K562 (cell line): ENCODE results near the gene AREL1.

ENCODE experiments used
- CREM ChIP-seq: IDR thresholded peaks from 2 replicates; pipeline ENCODE4 v1.6.1; 2014; ENCODE audit warnings: antibody characterized with exemption, low read depth
- CTBP1 ChIP-seq: fragments of 450-650 bp; IDR thresholded peaks from 2 replicates; pipeline ENCODE4 v1.6.1; 2016; ENCODE audit warnings: borderline replicate concordance
- LEF1 ChIP-seq: fragments of 450-650 bp; IDR thresholded peaks from 2 replicates; pipeline ENCODE4 v1.6.1; 2016; ENCODE audit warnings: mild to moderate bottlenecking
- MYBL2 ChIP-seq, 2 experiments: fragments of 450-650 bp in 1 of 2; sonication (generic) in 1 of 2; formaldehyde crosslinking in 1 of 2; IDR thresholded peaks; 2 replicates each; pipeline versions ENCODE4 v1.6.1 to v1.8.1; 2017 to 2022; ENCODE audit warnings: borderline replicate concordance in 1 of 2, inconsistent platforms in 1 of 2, low read depth in 1 of 2, mild to moderate bottlenecking in 1 of 2, missing genetic modification reagents in 1 of 2, moderate library complexity in 1 of 2
- PHB2 ChIP-seq: fragments of 450-650 bp; IDR thresholded peaks from 2 replicates; pipeline ENCODE4 v1.6.1; 2017; ENCODE audit warnings: low read depth
- POLR2AphosphoS5 ChIP-seq: IDR thresholded peaks from 2 replicates; pipeline ENCODE4 v1.6.1; 2011; ENCODE audit warnings: mild to moderate bottlenecking, low read depth, low read length, moderate library complexity; ENCODE audit not compliant: control insufficient read depth, insufficient read depth
- SMAD1 ChIP-seq: fragments of 150-350 bp; IDR thresholded peaks from 2 replicates; pipeline ENCODE4 v1.6.1; 2014; ENCODE audit warnings: low read length, low read depth; ENCODE audit not compliant: partially characterized antibody
- SPI1 ChIP-seq: IDR thresholded peaks from 2 replicates; pipeline ENCODE4 v1.6.1; 2011; ENCODE audit warnings: low read depth, low read length, control low read depth, borderline replicate concordance
- ZKSCAN3 ChIP-seq: fragments of 250-450 bp; sonication (Bioruptor Pico); IDR thresholded peaks from 2 replicates; pipeline ENCODE4 v1.4.0; 2020
- TF ChIP-seq, protein P1 (sequence below), 3 experiments: IDR thresholded peaks in 2 of 3; conservative IDR thresholded peaks in 1 of 3; 2 replicates each; pipeline ENCODE4 v1.5.1; 2011 to 2012; ENCODE audit warnings: low read length in 3 of 3, mild to moderate bottlenecking in 3 of 3, control low read depth in 2 of 3, improper control_type of control experiment in 1 of 3, inconsistent platforms in 1 of 3, low read depth in 1 of 3, mixed read lengths in 1 of 3, moderate library complexity in 1 of 3; ENCODE audit not compliant: insufficient read depth in 2 of 3
- TF ChIP-seq, protein P2 (sequence below), 2 experiments: fragments of 450-650 bp in 1 of 2; sonication (generic) in 1 of 2; formaldehyde crosslinking in 1 of 2; IDR thresholded peaks in 1 of 2; conservative IDR thresholded peaks in 1 of 2; 2 replicates each; pipeline versions ENCODE4 v1.6.1 to v1.8.1; 2016 to 2023; ENCODE audit warnings: mild to moderate bottlenecking in 2 of 2, moderate library complexity in 2 of 2, inconsistent platforms in 1 of 2, missing genetic modification reagents in 1 of 2
- TF ChIP-seq, protein P3 (sequence below): sonication (generic); formaldehyde crosslinking; IDR thresholded peaks from 2 replicates; pipeline ENCODE4 v1.8.1; 2023; ENCODE audit warnings: missing genetic modification reagents, mild to moderate bottlenecking, borderline replicate concordance
- TF ChIP-seq, protein P4 (sequence below): sonication (generic); formaldehyde crosslinking; IDR thresholded peaks from 2 replicates; pipeline ENCODE4 v1.8.1; 2023; ENCODE audit warnings: mild to moderate bottlenecking, missing genetic modification reagents

DNA sequence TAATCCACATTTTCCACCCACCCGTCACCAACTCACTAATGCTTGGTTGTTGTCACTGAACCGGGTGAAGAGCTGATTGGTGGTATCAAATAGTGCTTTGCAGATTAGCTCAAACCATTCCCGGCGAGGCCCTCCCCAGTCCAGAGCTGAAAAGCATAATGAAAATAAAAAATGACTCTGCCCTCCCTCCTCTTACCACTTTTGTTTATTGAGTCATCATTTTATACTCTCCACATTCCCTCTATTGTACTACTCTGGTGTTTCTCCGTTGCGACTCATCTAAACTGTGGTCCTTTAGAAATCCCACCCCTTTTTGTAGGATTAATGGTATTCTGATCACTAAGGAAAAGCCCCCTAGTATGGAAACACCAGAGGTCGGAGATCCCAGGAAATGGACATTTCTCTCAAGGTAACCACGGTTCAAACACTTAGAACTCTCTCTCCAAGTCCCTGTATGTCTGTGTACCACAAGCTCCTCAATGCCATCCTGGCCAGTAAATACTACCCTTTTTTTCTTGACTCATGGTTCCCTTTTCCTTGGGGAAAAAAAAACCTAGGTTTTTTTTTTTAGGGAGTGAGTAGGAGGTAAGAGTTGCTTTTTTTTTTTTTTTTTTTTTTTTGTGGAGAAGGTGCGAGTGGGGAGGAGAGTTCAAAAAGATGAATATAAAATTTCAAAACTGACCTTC is 42.0 kb downstream of the AREL1 start:
- no peak for TF ChIP-seq POLR2AphosphoS5
- no peak for TF ChIP-seq LEF1
- TF ChIP-seq, protein P1, sequence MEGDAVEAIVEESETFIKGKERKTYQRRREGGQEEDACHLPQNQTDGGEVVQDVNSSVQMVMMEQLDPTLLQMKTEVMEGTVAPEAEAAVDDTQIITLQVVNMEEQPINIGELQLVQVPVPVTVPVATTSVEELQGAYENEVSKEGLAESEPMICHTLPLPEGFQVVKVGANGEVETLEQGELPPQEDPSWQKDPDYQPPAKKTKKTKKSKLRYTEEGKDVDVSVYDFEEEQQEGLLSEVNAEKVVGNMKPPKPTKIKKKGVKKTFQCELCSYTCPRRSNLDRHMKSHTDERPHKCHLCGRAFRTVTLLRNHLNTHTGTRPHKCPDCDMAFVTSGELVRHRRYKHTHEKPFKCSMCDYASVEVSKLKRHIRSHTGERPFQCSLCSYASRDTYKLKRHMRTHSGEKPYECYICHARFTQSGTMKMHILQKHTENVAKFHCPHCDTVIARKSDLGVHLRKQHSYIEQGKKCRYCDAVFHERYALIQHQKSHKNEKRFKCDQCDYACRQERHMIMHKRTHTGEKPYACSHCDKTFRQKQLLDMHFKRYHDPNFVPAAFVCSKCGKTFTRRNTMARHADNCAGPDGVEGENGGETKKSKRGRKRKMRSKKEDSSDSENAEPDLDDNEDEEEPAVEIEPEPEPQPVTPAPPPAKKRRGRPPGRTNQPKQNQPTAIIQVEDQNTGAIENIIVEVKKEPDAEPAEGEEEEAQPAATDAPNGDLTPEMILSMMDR (IDR thresholded peaks at IDR 0.05 in 2 of 3, conservative IDR thresholded peaks at IDR 0.05 in 1 of 3; ENCODE audit: insufficient read depth in 2 of 3, low read depth in 1 of 3, low read length in 3 of 3), result no peak
- TF ChIP-seq SPI1, result no peak
- no peak for TF ChIP-seq ZKSCAN3
- TF ChIP-seq, protein P2, sequence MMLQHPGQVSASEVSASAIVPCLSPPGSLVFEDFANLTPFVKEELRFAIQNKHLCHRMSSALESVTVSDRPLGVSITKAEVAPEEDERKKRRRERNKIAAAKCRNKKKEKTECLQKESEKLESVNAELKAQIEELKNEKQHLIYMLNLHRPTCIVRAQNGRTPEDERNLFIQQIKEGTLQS (IDR thresholded peaks at IDR 0.05), result no peak
- TF ChIP-seq, protein P2 (CRISPR knock-in tag; conservative IDR thresholded peaks at IDR 0.05), result no peak
- no peak for TF ChIP-seq CREM
- TF ChIP-seq SMAD1, result no peak
- TF ChIP-seq CTBP1, result no peak
- TF ChIP-seq, protein P3, sequence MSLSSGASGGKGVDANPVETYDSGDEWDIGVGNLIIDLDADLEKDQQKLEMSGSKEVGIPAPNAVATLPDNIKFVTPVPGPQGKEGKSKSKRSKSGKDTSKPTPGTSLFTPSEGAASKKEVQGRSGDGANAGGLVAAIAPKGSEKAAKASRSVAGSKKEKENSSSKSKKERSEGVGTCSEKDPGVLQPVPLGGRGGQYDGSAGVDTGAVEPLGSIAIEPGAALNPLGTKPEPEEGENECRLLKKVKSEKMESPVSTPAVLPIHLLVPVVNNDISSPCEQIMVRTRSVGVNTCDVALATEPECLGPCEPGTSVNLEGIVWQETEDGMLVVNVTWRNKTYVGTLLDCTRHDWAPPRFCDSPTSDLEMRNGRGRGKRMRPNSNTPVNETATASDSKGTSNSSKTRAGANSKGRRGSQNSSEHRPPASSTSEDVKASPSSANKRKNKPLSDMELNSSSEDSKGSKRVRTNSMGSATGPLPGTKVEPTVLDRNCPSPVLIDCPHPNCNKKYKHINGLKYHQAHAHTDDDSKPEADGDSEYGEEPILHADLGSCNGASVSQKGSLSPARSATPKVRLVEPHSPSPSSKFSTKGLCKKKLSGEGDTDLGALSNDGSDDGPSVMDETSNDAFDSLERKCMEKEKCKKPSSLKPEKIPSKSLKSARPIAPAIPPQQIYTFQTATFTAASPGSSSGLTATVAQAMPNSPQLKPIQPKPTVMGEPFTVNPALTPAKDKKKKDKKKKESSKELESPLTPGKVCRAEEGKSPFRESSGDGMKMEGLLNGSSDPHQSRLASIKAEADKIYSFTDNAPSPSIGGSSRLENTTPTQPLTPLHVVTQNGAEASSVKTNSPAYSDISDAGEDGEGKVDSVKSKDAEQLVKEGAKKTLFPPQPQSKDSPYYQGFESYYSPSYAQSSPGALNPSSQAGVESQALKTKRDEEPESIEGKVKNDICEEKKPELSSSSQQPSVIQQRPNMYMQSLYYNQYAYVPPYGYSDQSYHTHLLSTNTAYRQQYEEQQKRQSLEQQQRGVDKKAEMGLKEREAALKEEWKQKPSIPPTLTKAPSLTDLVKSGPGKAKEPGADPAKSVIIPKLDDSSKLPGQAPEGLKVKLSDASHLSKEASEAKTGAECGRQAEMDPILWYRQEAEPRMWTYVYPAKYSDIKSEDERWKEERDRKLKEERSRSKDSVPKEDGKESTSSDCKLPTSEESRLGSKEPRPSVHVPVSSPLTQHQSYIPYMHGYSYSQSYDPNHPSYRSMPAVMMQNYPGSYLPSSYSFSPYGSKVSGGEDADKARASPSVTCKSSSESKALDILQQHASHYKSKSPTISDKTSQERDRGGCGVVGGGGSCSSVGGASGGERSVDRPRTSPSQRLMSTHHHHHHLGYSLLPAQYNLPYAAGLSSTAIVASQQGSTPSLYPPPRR (CRISPR knock-in tag), result no peak
- no peak for TF ChIP-seq PHB2
- TF ChIP-seq, protein P4, sequence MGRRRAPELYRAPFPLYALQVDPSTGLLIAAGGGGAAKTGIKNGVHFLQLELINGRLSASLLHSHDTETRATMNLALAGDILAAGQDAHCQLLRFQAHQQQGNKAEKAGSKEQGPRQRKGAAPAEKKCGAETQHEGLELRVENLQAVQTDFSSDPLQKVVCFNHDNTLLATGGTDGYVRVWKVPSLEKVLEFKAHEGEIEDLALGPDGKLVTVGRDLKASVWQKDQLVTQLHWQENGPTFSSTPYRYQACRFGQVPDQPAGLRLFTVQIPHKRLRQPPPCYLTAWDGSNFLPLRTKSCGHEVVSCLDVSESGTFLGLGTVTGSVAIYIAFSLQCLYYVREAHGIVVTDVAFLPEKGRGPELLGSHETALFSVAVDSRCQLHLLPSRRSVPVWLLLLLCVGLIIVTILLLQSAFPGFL (CRISPR knock-in tag), result no peak
- TF ChIP-seq MYBL2 (IDR thresholded peaks at IDR 0.05; ENCODE audit: low read depth), result no peak
- no peak for TF ChIP-seq MYBL2 (CRISPR knock-in tag; IDR thresholded peaks at IDR 0.05; ENCODE audit: borderline replicate concordance)
